DOHH2 (cell line): Measurements from ENCODE around the gene PCED1B.

Experiments used
- H3F3A ChIP-seq: fragments of 200-600 bp; sonication (generic), shearing (Covaris generic); 2 replicates; pipeline ENCODE4 v1.6.0; 2016; ENCODE audit warnings: antibody characterized with exemption, mild to moderate bottlenecking; ENCODE audit not compliant: control insufficient read depth, insufficient read depth
- H3K27ac ChIP-seq: fragments of 200-600 bp; sonication (generic); 2 replicates; pipeline ENCODE4 v1.5.1; 2014; ENCODE audit warnings: low read depth, mild to moderate bottlenecking, low read length, moderate library complexity
- H3K27me3 ChIP-seq: fragments of 200-600 bp; sonication (generic); 2 replicates; pipeline ENCODE4 v1.6.1; 2014; ENCODE audit warnings: mild to moderate bottlenecking, low read length, mixed read lengths; ENCODE audit not compliant: control insufficient read depth
- H3K36me3 ChIP-seq: fragments of 200-600 bp; sonication (generic); 2 replicates; pipeline ENCODE4 v1.6.1; 2014; ENCODE audit warnings: mild to moderate bottlenecking, low read length, moderate library complexity, mixed read lengths; ENCODE audit not compliant: control insufficient read depth
- H3K4me1 ChIP-seq: fragments of 200-600 bp; sonication (generic); 2 replicates; pipeline ENCODE4 v1.6.1; 2014; ENCODE audit warnings: mild to moderate bottlenecking, low read length, mixed read lengths; ENCODE audit not compliant: control insufficient read depth
- H3K4me2 ChIP-seq: fragments of 200-600 bp; sonication (generic); 2 replicates; pipeline ENCODE4 v1.6.0; 2014; ENCODE audit warnings: mild to moderate bottlenecking, low read length, moderate library complexity
- H3K4me3 ChIP-seq: fragments of 200-600 bp; sonication (generic); 2 replicates; pipeline ENCODE4 v1.5.1; 2014; ENCODE audit warnings: mild to moderate bottlenecking, low read length, mixed read lengths
- H3K79me2 ChIP-seq: fragments of 200-600 bp; sonication (generic); 2 replicates; pipeline ENCODE4 v1.6.1; 2014; ENCODE audit warnings: mild to moderate bottlenecking, low read length, mixed read lengths; ENCODE audit not compliant: control insufficient read depth
- H3K9me2 ChIP-seq: fragments of 200-600 bp; sonication (generic); replicated peaks from 2 replicates; pipeline ENCODE4 v1.6.1; 2014; ENCODE audit warnings: mild to moderate bottlenecking, low read length, mixed read lengths; ENCODE audit not compliant: control insufficient read depth
- H3K9me3 ChIP-seq: fragments of 200-600 bp; sonication (generic); 2 replicates; pipeline ENCODE4 v1.6.1; 2014; ENCODE audit warnings: antibody characterized with exemption, low read length, mixed read lengths; ENCODE audit not compliant: control insufficient read depth, insufficient read depth
- H4K20me1 ChIP-seq: fragments of 200-600 bp; sonication (generic); 2 replicates; pipeline ENCODE4 v1.6.0; 2014; ENCODE audit warnings: low read depth, mild to moderate bottlenecking, antibody characterized with exemption, low read length, moderate library complexity; ENCODE audit not compliant: control insufficient read depth, insufficient read depth
- CTCF ChIP-seq: fragments of 200-600 bp; sonication (generic); IDR thresholded peaks from one replicate; pipeline ENCODE4 v1.5.1; 2014; ENCODE audit warnings: antibody characterized with exemption, mild to moderate bottlenecking, low read depth, low read length; ENCODE audit not compliant: poor library complexity, severe bottlenecking
- EZH2phosphoT487 ChIP-seq: fragments of 200-600 bp; sonication (generic); IDR thresholded peaks from 2 replicates; pipeline ENCODE4 v1.6.1; 2017; ENCODE audit warnings: borderline replicate concordance, mild to moderate bottlenecking, antibody characterized with exemption, low read length, moderate library complexity, mixed read lengths

Gene PCED1B

GRCh38 chr12:47190271-47190750 is 110.9 kb downstream of the PCED1B start:
- no peaks in the 10 kb centered on the region for H3F3A ChIP-seq
- no peaks in the 10 kb centered on the region for H3K36me3 ChIP-seq
- peaks cover 40% of the 10 kb centered on the region for H3K4me1 ChIP-seq
- H3K27me3 ChIP-seq, result no peaks in the 10 kb centered on the region
- no peaks in the 10 kb centered on the region for H3K79me2 ChIP-seq
- no peak overlapping the region for H3K4me3 ChIP-seq
- H3K4me2 ChIP-seq, result no peak overlapping the region
- no peaks in the 10 kb centered on the region for H3K9me3 ChIP-seq
- H3K27ac ChIP-seq, result no peak overlapping the region
- H4K20me1 ChIP-seq, result no peaks in the 10 kb centered on the region
- H3K9me2 ChIP-seq, result no peaks in the 10 kb centered on the region
- TF ChIP-seq CTCF, result no peak
- TF ChIP-seq EZH2phosphoT487, result no peak

GRCh38 chr12:47190905-47191304 is 111.5 kb downstream of the PCED1B start:
- peaks cover 42% of the 10 kb centered on the region for H3K4me1 ChIP-seq
- no peaks in the 10 kb centered on the region for H3K27me3 ChIP-seq
- no peaks in the 10 kb centered on the region for H3K9me3 ChIP-seq
- no peaks in the 10 kb centered on the region for H4K20me1 ChIP-seq
- H3K9me2 ChIP-seq, result no peaks in the 10 kb centered on the region
- no peak overlapping the region for H3K27ac ChIP-seq
- no peaks in the 10 kb centered on the region for H3K36me3 ChIP-seq
- H3K4me2 ChIP-seq, result no peak overlapping the region
- H3F3A ChIP-seq, result no peaks in the 10 kb centered on the region
- H3K79me2 ChIP-seq, result no peaks in the 10 kb centered on the region
- no peak overlapping the region for H3K4me3 ChIP-seq
- TF ChIP-seq EZH2phosphoT487 (no peak), CTCF (no peak)

- Histone ChIP-seq H3K4me1 (peaks cover 42% of the 10 kb centered on the region), H3K27ac (no peak overlapping the region), H3K79me2 (no peaks in the 10 kb centered on the region), H3K4me3 (no peak overlapping the region), H4K20me1 (no peaks in the 10 kb centered on the region), H3K4me2 (no peak overlapping the region), H3K36me3 (no peaks in the 10 kb centered on the region), H3K27me3 (no peaks in the 10 kb centered on the region), H3K9me2 (no peaks in the 10 kb centered on the region), H3K9me3 (no peaks in the 10 kb centered on the region), H3F3A (no peaks in the 10 kb centered on the region)
- TF ChIP-seq EZH2phosphoT487, result no peak
- no peak for TF ChIP-seq CTCF
These were observed 112.6 kb downstream of the PCED1B start for GRCh38 chr12:47192051-47192450.
